NCI-H526 (cell line): ENCODE measurements around the gene ANKRD42.
A peak's percentile ranks its signal among the peaks of the same experiment; 100 is the strongest.

Experiments used
- DNase-seq, 2 experiments: peaks; one replicate each; lab custom pipeline; 2025; lab: John Stamatoyannopoulos, UW

Gene ANKRD42

GRCh38 chr11:83193315-83194280, at the start of gene ANKRD42:
TSS of gene ANKRD42 (plus strand) at chr11:83193712. CDS start at chr11:83194671, 959 bp downstream.
- DNase-seq = peak; percentile 97 to 98

GRCh38 chr11:83147895-83148294, 45.6 kb upstream of the ANKRD42 start:
- DNase-seq = no peak

GRCh38 chr11:83150450-83150849, 43.1 kb upstream of the ANKRD42 start:
- no peak for DNase-seq

- DNase-seq = no peak
Measured at GRCh38 chr11:83151274-83151977, 42.1 kb upstream of the ANKRD42 start.

DNA sequence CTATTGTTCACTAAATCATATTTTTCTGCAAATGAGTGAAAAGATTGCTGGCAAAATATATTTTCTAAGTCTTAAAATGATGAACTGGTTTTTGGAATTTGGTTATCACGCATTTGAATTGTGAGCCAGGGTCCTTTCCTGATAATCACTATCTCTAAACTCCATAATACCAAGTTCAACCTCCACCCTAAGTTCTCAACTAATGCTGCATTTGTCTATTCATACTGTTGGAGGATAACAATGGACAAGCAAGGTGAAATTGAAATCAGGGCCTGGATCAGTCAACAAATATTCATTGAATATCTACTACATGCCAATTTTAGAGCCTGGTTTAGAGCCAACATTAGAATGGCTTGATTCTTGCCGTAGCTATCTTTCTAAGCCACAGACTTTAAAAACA, 41.2 kb upstream of the ANKRD42 start:
- no peak for DNase-seq

GRCh38 chr11:83153764-83154163, 39.7 kb upstream of the ANKRD42 start:
- DNase-seq = no peak

- DNase-seq = peak; percentile 100
Measured at GRCh38 chr11:83156144-83156995, 37.1 kb upstream of the ANKRD42 start.

DNA sequence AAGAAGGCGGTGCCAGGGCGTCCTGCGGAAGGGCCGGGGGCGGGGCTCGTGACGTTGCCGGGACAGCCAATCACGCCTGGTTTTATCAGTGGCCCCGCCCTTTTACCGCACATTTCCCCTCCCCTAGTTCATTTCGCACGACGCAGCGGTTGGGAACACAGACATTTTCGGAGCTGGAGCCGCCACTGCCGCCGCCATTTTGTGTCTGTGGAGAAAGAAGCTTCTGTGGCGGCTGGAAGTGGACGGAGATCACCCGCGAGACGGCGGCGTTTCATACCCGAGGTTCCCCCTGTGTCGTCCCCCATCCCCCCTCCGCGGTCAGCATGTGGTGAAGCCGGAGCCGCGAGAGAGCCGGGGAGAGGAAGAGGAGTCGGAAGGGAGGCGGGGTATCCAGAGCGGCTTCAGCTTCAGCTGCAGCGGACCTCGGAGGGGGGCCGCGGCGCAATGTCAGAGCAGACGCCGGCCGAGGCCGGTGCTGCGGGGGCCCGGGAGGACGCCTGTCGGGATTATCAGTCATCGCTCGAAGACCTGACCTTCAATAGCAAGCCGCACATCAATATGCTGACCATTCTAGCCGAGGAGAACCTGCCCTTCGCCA, 36.4 kb upstream of the ANKRD42 start, which contains the start of gene PCF11:
TSS of gene PCF11 (plus strand) at position 136 of the 598 bp plus-strand sequence. CDS start at position 445, 309 bp downstream.
- peak in 1 of 2 experiments; percentile 88 for DNase-seq

DNA sequence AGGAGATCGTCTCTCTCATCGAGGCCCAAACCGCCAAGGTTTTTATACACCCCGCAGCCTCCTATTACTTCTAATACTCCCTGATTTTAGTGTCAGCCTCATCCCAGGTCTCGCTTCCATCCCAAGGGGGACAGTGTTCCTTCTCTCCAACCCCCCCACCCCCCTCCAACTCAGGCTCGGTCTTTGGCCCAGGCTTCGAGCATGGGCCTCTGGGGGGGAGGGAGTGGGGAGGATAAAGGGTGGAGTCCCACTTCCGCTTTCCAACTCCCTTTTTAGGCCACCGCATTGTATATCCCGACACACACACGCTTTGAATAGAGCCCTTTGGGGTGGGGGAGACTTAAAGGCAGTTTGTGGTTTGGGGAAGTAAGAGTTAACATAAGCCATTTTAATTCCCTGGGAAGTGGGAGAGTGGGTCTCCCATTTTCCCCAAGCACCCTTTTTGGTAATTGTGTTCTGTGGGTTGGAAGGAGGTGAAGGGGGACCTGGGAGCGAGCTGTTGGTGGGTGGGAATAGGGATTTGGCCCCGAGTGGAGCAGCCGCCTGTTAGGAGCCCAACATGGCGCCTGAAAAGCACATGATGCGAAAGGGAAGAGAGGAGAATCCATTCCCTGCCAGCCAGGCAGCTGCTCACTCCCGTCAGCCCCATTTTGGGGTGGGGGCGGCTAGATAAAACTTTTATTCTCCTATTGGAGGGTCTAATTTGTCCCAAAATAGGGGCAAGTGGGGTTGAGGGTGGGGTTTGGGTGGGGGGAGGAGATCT, 35.7 kb upstream of the ANKRD42 start:
- DNase-seq = peak; percentile 75 to 76

GRCh38 chr11:83158357-83158786, 35.1 kb upstream of the ANKRD42 start:
- DNase-seq = no peak

- no peak for DNase-seq
Measured at GRCh38 chr11:83158965-83159901, 34.3 kb upstream of the ANKRD42 start.

- DNase-seq = peak; percentile 20 to 49
Measured at GRCh38 chr11:83159902-83160865, 33.3 kb upstream of the ANKRD42 start.

- no peak for DNase-seq
Measured at GRCh38 chr11:83161610-83162199, 31.8 kb upstream of the ANKRD42 start.

DNA sequence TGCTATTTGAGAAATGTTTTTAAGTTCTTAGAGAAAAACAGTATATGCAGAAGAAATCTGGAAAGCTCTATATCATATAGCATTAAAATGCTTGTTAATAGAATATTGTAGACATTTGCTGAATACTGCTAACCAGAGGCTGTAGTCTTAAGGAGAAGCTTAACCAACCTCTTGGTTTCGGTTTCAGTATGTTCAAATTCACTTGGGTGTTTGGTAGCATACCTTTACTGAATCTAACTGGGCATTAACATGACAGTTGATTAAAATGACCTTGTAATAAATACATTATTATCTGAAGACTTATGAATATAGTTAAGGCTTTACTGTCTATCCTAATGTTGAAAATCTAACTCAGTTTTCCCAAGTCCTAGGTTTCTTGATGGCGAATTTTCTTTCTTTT, 31.1 kb upstream of the ANKRD42 start:
- no peak for DNase-seq

DNA sequence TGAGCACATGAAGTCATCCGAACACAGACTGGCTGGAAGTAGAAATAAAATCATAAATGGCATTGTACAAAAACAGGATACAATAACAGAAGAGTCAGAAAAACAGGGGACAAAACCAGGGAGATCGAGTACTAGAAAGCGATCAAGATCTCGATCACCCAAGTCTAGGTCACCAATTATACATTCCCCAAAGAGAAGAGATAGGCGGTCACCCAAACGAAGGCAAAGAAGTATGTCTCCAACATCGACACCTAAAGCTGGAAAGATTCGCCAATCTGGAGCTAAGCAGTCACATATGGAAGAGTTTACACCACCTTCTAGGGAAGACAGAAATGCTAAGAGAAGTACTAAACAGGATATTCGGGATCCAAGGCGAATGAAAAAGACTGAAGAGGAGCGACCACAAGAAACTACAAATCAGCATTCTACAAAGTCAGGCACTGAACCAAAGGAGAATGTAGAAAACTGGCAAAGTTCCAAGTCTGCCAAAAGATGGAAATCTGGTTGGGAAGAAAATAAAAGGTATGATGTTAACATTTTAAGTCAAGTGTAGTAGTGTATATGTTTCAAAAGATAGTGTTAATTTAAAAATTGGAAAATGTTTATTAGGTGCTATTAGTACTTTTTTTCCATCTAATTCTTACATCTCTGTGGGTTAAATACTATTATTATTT, 27.2 kb upstream of the ANKRD42 start:
- DNase-seq = no peak

DNA sequence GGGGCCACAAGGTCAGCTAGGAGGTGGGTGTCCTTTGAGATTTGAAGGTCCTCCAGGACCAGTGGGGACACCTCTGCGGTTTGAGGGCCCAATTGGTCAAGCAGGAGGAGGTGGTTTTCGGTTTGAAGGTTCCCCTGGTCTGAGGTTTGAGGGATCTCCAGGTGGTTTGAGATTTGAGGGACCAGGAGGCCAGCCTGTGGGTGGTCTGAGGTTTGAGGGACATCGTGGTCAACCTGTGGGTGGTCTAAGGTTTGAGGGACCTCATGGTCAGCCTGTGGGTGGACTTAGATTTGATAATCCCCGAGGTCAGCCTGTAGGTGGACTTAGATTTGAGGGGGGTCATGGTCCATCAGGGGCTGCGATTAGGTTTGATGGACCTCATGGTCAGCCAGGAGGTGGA, 24.8 kb upstream of the ANKRD42 start:
- DNase-seq = no peak

GRCh38 chr11:83170865-83171264, 22.6 kb upstream of the ANKRD42 start:
- DNase-seq = no peak
